Natural killer cell (primary cell): Measurements from ENCODE around the gene EIPR1. TPM values are rescaled to one million over a fixed set of nuclear protein-coding genes. Genes with fewer than 3 reads are reported as not detected.

Source experiments
- ATAC-seq, 3 donors: fragments of 150-1000 bp in 2 of 3; fragments of 200-7000 bp in 1 of 3; cut with Tn5 transposase; 1 replicate in 1 of 3; 2 replicates in 2 of 3; pipeline ENCODE4 v1.10.0; 2021; ENCODE audit warnings: mild to moderate bottlenecking in 2 of 3, moderate library complexity in 2 of 3
- DNase-seq, 2 donors: peaks; one replicate each; pipeline versions ENCODE4 v3.0.0 to v3.0.0-alpha.2; 2013 to 2021; ENCODE audit warnings: mixed read lengths in 1 of 2
- H3K27ac ChIP-seq: one replicate; pipeline ENCODE4 v1.5.1; 2013; ENCODE audit warnings: mild to moderate bottlenecking, low read length
- H3K27me3 ChIP-seq: one replicate; pipeline ENCODE4 v1.6.1; 2013; ENCODE audit warnings: low read length; ENCODE audit not compliant: control insufficient read depth, insufficient read depth
- H3K36me3 ChIP-seq: one replicate; pipeline ENCODE4 v1.6.1; 2013; ENCODE audit warnings: low read length; ENCODE audit not compliant: control insufficient read depth, insufficient read depth
- H3K4me1 ChIP-seq: one replicate; pipeline ENCODE4 v1.6.1; 2013; ENCODE audit warnings: low read length; ENCODE audit not compliant: control insufficient read depth, insufficient read depth
- H3K4me3 ChIP-seq: one replicate; pipeline ENCODE4 v1.5.1; 2013; ENCODE audit warnings: low read length
- H3K9me3 ChIP-seq: one replicate; pipeline ENCODE4 v1.6.1; 2013; ENCODE audit warnings: low read length; ENCODE audit not compliant: control insufficient read depth, insufficient read depth
- H3K27ac Mint-ChIP-seq, 2 donors: one replicate each; pipeline ENCODE4 v1.8.0; 2022; ENCODE audit warnings: mild to moderate bottlenecking in 2 of 2, mixed read lengths in 2 of 2, moderate library complexity in 1 of 2
- H3K27me3 Mint-ChIP-seq, 2 donors: one replicate each; pipeline ENCODE4 v1.8.0; 2022; ENCODE audit warnings: low read depth in 2 of 2, mixed read lengths in 2 of 2
- H3K36me3 Mint-ChIP-seq: one replicate; pipeline ENCODE4 v1.8.0; 2022; ENCODE audit warnings: mixed read lengths
- H3K4me1 Mint-ChIP-seq, 2 donors: one replicate each; pipeline ENCODE4 v1.8.0; 2022; ENCODE audit warnings: mixed read lengths in 2 of 2
- H3K4me3 Mint-ChIP-seq: one replicate; pipeline ENCODE4 v1.8.0; 2022; ENCODE audit warnings: mild to moderate bottlenecking, moderate library complexity, mixed read lengths
- H3K9me3 Mint-ChIP-seq, 2 donors: one replicate each; pipeline ENCODE4 v1.8.0; 2022; ENCODE audit warnings: mixed read lengths in 2 of 2
- CTCF ChIP-seq: fragments of 200-600 bp; IDR thresholded peaks from one replicate; pipeline ENCODE4 v1.8.0; 2022; ENCODE audit warnings: antibody characterized with exemption
- WGBS: methylation state at CpG from one replicate; pipeline ENCODE4 v1.1.7; 2013; ENCODE audit warnings: missing lambda C conversion rate; ENCODE audit not compliant: insufficient coverage; 5-methylcytosine and 5-hydroxymethylcytosine counted together
- intact Hi-C: fragments of 100-400 bp; cut with micrococcal nuclease; formaldehyde crosslinking; loops from one replicate; pipeline ENCODE4 v1.14.2; 2022
- total RNA-seq, 4 donors: library from RNA; stranded (reverse); fragments of 120-200 nt in 1 of 4; gene quantifications; one replicate each; pipeline versions ENCODE4 v1.2.3 to v1.2.4, GENCODE V29; 2013 to 2022

Gene EIPR1
- total RNA-seq, 3 donors from 2014 or later (not counting 1 experiment from before 2014, with no cell fraction given), result 26.8 to 28.8 (median 27.9) TPM

GRCh38 chr2:3280197-3280596, 97.4 kb downstream of the EIPR1 start:
- Mint-ChIP-seq H3K9me3 (no peaks in the 10 kb centered on the region), H3K36me3 (peaks cover 4% of the 10 kb centered on the region), H3K27ac (no peak overlapping the region), H3K4me1 (peaks cover 13 to 34% of the 10 kb centered on the region in 2 donors), H3K4me3 (no peak overlapping the region), H3K27me3 (no peaks in the 10 kb centered on the region)
- Histone ChIP-seq H3K4me1 (peaks cover 3% of the 10 kb centered on the region), H3K4me3 (no peak overlapping the region), H3K36me3 (peaks cover 3% of the 10 kb centered on the region), H3K9me3 (peaks cover 5% of the 10 kb centered on the region), H3K27me3 (no peaks in the 10 kb centered on the region), H3K27ac (no peak overlapping the region)
- intact Hi-C loops, result no loop called here
- TF ChIP-seq CTCF, result no peak
- ATAC-seq (no peak), DNase-seq (no peak)
- 84% methylated on average over 20 of the region's 20 CpGs for WGBS

- Histone ChIP-seq H3K27ac (no peak overlapping the region), H3K4me1 (peaks cover 3% of the 10 kb centered on the region), H3K9me3 (peaks cover 5% of the 10 kb centered on the region), H3K36me3 (peaks cover 3% of the 10 kb centered on the region), H3K27me3 (no peaks in the 10 kb centered on the region), H3K4me3 (no peak overlapping the region)
- DNase-seq (no peak), ATAC-seq (no peak)
- no peak for TF ChIP-seq CTCF
- peaks cover 7 to 29% of the 10 kb centered on the region in 2 donors for H3K4me1 Mint-ChIP-seq
- intact Hi-C loops, result no loop called here
- WGBS, result 97% methylated on average over 15 of the region's 17 CpGs
- H3K4me3 Mint-ChIP-seq, result no peak overlapping the region
- H3K27ac Mint-ChIP-seq, result no peak overlapping the region
- H3K36me3 Mint-ChIP-seq, result peaks cover 12% of the 10 kb centered on the region
- H3K9me3 Mint-ChIP-seq, result peaks cover 5 to 7% of the 10 kb centered on the region in 2 donors
- H3K27me3 Mint-ChIP-seq, result no peaks in the 10 kb centered on the region
These were observed 98.2 kb downstream of the EIPR1 start for GRCh38 chr2:3279236-3279960.

- H3K27me3 Mint-ChIP-seq, result no peaks in the 10 kb centered on the region
- H3K36me3 Mint-ChIP-seq, result peaks cover 12% of the 10 kb centered on the region
- H3K27ac Mint-ChIP-seq, result peak overlapping the region in 1 of 2 donors; percentile 9
- H3K36me3 ChIP-seq, result peaks cover 3% of the 10 kb centered on the region
- ATAC-seq (no peak), DNase-seq (no peak)
- intact Hi-C loops, result no loop called here
- TF ChIP-seq CTCF, result no peak
- H3K27me3 ChIP-seq, result no peaks in the 10 kb centered on the region
- H3K27ac ChIP-seq, result no peak overlapping the region
- peaks cover 5 to 7% of the 10 kb centered on the region in 2 donors for H3K9me3 Mint-ChIP-seq
- H3K9me3 ChIP-seq, result peaks cover 5% of the 10 kb centered on the region
- H3K4me1 ChIP-seq, result peaks cover 3% of the 10 kb centered on the region
- 92% methylated on average over 12 of the region's 14 CpGs for WGBS
- no peak overlapping the region for H3K4me3 ChIP-seq
- H3K4me1 Mint-ChIP-seq, result peaks cover 6 to 33% of the 10 kb centered on the region in 2 donors
- no peak overlapping the region for H3K4me3 Mint-ChIP-seq
These were observed 98.9 kb downstream of the EIPR1 start for GRCh38 chr2:3278521-3279218.
